CD4-positive, alpha-beta T cell treated with Interleukin-10 for 1 hour (primary cell): Measurements from ENCODE around the gene ESCO1.
"Not testable (repeated sequence)": the region's sequence is repeated elsewhere in the genome, so short reads cannot be mapped to it uniquely, and the experiment has no call there.

Source experiments
- DNase-seq: peaks from one replicate; pipeline ENCODE4 v3.0.0-alpha.2; 2020

The ESCO1 gene, protein sequence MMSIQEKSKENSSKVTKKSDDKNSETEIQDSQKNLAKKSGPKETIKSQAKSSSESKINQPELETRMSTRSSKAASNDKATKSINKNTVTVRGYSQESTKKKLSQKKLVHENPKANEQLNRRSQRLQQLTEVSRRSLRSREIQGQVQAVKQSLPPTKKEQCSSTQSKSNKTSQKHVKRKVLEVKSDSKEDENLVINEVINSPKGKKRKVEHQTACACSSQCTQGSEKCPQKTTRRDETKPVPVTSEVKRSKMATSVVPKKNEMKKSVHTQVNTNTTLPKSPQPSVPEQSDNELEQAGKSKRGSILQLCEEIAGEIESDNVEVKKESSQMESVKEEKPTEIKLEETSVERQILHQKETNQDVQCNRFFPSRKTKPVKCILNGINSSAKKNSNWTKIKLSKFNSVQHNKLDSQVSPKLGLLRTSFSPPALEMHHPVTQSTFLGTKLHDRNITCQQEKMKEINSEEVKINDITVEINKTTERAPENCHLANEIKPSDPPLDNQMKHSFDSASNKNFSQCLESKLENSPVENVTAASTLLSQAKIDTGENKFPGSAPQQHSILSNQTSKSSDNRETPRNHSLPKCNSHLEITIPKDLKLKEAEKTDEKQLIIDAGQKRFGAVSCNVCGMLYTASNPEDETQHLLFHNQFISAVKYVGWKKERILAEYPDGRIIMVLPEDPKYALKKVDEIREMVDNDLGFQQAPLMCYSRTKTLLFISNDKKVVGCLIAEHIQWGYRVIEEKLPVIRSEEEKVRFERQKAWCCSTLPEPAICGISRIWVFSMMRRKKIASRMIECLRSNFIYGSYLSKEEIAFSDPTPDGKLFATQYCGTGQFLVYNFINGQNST

DNA sequence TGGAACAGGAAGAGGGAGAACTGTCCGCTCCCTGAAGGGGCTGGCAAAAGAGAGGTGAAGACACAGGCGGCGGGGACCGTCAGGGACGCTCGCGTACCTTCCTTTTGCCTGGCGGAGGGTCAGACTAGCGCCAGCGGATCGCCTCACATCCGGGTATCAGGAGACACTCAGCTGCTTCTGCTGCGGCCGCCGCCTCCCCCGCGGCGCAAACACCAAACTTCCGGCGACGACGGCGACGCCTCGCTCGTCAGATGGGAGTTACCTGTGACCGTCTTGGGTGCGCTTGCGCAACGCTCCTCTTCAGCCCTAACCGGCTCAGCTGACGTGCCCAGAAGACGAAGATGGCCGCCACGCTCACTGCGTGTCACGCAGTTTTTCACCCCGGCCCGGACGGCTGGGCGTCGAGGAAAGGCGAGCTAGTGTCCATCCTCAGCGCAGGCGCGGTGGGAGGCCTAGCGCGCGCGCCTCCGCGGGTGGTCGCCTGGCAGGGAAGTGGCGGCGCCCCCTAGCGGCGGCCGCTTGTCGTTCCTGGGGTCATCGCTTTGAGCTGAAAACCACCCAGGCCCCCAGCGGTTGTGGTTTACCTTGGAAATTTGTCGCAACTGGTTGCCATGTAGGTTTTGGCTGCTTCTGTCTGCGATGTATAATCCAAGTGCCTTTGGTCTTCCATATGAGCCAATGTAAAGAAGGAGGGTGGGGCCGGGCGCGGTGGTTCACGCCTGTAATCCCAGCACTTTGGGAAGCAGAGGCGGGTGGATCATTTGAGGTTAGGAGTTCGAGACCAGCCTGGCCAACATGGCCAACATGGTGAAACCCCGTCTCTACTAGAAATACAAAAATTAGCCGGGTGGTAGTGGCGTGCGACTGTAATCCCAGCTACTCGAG is at the start of gene ESCO1:
TSS of gene ESCO1 (minus strand) at position 179 of the 885 bp plus-strand sequence. CDS start 25,861 bp downstream, outside the sequence.
- peak; percentile 96 for DNase-seq

DNA sequence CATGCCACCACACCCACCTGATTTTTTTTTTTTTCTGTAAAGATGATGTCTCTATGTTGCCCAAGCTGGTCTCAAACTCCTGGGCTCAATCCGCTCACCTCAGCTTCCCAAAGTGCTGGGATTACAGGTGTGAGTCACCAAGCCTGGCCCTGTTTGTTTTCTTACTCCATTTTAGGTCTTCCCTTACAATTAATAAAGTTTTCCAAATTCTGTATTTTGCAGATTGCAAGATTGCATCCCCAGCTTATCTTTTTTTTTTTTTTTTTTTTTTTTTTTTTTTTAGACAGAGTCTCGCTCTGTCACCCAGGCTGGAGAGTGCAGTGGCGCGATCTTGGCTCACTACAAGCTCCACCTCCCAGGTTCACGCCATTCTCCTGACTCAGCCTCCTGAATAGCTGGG is 39.9 kb upstream of the ESCO1 start:
- not testable (repeated sequence) for DNase-seq

DNA sequence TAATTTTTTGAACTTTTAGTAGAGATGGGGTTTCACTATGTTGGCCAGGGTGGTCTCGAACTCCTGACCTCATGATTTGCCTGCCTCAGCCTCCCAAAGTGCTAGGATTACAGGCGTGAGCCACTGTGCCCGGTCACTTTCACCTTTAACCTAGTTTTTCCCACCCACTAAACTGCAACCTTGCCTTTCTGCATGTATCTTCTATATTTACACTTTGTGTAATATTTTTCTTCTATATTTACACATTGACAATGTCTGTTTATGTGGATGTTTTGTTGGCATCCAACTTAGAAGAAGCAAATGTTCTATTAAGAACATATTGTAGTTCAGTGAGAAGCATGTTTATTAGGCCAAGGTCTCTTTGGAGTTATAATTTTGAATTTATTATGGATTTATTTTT is 38.3 kb upstream of the ESCO1 start:
- DNase-seq = no peak

DNA sequence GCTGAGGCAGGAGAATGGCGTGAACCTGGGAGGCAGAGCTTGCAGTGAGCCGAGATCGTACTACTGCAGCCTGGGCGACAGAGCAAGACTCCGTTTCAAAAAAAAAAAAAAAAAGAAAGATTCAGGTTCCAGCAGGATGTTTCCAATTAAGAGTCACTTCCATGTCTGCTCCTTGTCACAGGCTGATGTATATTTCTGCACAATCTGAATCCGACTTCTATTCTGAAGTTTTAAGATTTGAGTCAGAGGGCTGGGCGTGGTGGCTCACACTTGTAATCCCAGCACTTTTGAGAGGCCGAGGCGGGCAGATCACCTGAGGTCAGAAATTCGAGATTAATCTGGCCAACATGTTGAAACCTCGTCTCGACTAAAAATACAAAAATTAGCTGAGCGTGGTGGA is 36.3 kb upstream of the ESCO1 start:
- no peak for DNase-seq

DNA sequence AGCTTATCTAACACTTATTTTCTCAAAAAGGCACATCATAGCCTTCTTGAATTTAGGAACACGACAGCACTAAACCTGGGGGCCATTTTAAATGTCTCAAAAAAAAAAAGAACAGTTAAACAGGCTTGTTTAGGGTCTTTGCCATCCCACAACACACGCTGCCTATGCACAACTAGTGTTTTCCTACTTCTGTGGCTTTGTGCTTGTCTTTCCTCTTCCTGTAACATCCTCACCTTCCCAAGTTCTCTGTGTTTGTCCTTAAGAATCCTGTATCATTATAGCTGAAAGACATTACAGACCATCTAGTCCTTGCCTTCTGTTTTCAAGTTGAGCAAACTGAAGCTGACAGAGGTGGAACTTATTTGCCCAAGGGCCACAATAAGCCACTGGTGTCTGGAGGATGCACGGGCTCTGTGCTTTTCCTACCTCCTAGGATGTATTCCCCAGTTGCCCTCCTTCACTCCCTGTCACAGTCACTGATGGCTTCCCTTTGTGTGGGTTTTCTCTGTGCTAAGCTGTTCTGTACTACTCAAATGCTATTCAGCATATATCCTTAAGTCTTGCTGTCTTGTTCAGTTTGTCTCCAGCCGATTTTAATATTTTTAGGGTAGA is 34.2 kb upstream of the ESCO1 start:
- DNase-seq = no peak

DNA sequence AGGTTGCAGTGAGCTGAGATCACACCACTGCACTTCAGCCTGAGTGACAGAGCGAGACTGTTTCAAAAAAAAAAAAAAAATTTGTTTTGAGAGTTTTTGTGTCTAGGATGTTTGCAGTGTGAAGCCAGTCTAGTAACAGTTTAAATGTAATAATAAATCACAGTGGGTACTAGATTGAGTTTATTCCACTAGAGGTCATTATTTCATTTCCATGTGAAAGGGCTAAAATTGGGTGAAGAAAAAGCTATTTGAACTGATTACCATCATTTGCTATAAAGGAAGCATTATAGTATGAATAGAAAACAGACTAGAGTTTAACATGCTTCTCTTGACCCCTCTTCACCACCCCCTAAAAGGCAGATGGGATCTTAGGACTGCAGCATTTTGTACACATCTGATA is 31.9 kb upstream of the ESCO1 start:
- DNase-seq = no peak

DNA sequence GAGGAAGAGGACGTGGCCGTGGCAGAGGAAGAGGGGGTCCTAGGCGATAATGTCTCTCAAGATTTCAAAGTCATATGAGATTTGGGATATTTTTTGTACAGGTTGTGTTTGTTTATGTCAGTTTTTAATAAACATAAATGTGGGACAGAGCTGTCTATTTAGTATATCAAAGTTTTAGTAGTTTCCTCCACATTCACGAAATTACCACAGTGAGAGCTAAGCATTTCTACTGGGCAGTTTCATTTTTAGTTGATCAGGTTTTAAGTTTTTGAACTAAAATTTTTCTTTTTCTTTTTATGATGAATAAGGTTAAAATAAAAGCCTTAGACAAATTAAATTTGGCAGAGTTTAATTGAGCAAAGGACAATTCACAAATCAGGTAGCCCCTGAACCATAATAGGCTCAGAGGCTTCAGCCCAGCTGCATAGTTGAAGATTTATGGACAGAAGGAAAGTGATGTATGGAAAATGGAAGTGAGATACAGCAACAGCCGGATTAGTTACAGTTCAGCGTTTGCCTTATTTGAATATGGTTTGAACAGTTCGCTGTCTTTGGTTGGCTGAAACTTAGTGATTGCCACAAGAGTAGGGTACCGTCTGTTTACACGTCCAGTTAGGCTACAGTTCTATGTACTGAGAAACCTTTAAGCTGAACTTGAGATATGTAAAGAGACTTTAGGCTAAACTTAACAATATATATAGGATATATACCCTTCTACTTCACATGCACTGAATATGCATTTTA is 28.8 kb upstream of the ESCO1 start:
- DNase-seq = no peak

DNA sequence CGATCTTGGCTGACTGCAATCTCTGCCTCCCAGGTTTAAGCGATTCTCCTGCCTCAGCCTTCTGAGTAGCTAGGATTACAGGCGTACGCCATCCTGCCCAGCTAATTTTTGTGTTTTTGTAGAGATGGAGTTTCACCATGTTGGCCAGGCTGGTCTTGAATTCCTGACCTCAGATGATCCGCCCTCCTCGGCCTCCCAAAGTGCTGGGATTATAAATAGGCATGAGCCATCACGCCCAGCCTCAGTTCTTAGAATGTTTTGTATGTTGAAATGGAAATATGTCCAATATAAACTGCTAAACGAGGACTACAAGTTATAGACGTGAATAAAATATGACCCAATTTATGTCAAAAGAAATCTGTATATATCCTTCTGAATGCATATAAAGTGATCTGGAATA is 21.1 kb upstream of the ESCO1 start:
- not testable (repeated sequence) for DNase-seq

DNA sequence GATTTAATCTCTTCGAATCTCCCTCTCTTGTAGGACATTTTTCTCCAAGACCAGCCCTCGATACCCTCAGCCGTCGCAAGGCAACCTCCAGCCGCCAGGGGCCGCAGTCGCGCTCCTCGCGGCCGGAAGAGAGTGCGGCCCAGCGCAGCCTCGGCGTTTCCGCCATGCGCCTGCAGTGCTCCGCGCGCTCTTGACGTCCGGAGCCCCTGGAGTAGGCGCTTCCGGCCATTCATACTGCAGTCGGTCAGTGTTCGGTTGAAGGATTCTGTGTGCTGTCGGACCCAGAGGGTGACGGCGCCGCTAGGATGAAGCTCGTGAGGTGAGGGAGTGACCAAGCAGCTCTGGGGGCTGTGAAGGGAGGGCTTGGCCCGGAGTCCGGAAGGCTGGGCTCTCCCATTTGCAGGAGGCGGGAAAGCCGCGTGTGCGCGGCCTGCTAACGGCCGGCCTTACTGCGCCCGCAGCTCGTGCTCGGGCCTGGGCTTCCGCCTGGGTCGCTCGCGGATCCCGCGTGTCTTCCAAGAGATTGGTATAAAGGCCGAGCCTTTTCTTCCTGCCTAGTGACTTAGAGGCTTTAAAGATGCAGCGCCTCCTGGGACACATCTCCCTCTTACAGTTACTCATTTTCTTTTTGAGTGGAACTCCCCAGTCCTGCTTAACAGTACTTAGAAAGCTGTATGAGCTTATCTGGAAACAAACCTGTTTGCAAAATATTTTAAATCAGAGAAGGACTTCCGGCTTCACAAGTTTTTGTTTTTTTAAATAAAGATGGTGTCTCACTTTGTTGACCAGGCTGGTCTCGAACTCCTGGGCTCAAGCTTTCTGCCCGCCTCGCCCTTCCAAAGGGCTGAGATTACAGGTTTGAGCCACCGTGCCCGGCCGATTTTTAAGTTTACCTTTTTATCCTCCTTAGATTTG is 11.9 kb upstream of the ESCO1 start, which contains the start of gene SNRPD1:
TSS of gene SNRPD1 (plus strand) at position 190 of the 915 bp plus-strand sequence. CDS start at position 306, 116 bp downstream.
- DNase-seq = peak; percentile 91

DNA sequence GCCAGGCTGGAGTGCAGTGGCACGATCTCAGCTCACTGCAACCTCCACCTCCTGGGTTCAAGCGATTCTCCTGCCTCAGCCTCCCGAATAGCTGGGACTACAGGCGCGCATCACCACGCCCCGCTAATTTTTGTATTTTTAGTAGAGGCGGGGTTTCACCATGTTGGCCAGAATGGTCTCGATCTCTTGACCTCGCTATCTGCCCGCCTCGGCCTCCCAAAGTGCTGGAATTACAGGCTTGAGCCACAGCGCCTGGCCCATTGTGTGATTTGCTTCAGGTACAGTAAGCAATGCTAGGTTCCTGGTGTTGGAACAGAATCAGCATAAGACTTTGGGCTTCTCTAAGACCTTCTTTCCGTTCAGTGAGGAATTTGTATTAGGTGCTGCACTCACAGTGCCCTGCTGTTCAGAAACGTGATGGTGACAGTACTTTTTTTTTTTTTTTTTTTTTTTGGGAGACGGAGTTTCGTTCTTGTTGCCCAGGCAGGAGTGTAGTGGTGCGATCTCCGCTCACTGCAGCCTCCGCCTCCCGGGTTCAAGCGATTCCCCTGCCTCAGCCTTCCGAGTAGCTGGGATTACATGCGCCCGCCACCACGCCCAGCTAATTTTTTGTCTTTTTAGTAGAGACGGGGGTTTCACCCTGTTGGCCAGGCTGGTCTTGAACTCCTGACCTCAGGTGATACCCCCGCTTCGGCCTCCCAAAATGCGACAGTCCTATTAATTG is 11.1 kb upstream of the ESCO1 start:
- DNase-seq = not testable (repeated sequence)

DNA sequence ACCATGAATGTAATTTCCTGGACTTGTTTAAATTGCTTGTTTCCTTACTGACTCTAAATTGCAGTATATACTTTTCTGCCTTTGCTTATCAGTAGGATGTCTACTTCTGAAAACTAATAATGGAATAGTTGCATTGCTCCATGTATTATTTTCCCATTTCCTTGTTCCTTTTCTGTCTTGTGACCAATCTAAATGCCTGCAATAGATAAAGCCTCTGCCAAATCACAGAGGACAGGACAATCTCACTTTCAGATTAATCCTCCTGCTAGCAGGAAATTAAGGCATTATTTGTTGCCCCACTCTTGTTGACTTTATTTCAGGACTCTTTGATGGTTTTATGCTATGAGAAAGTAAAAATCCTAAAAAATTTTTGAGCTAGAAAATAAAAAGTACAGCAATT is 4.7 kb upstream of the ESCO1 start:
- DNase-seq = no peak

DNA sequence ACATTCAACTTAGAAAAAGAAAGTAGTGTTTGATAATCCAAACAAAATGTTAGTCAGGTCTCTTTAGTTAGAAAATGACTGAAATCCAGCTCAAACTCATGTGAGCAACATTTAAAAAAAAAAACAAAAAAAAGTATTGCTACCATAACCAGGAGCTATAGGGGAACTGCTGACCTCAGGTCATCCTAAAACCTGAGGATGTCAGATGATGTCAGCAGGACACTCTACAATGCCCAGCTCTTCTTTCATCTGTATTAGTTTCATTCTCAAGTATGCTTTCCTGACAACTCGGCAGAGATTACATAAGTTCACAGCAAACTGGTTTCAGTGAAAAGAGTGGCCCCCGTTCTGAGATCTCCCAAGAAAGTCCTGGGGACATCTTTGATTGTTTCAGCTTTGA is 4.2 kb upstream of the ESCO1 start:
- no peak for DNase-seq

DNA sequence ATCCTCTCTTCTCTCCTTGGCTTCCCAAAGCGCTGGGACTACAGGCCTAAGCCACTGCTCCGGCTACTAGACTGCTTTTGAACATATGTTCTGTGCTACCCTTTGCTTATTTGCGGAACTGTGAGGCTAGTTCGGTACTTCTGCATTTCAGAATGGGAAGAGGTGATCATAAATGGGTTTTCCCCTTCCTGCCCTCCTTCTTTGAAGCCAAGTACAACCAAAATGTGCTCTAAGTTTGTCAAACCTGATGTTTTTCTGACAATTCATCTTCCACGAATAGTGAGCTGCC is 1.7 kb upstream of the ESCO1 start:
- DNase-seq = peak; percentile 19

DNA sequence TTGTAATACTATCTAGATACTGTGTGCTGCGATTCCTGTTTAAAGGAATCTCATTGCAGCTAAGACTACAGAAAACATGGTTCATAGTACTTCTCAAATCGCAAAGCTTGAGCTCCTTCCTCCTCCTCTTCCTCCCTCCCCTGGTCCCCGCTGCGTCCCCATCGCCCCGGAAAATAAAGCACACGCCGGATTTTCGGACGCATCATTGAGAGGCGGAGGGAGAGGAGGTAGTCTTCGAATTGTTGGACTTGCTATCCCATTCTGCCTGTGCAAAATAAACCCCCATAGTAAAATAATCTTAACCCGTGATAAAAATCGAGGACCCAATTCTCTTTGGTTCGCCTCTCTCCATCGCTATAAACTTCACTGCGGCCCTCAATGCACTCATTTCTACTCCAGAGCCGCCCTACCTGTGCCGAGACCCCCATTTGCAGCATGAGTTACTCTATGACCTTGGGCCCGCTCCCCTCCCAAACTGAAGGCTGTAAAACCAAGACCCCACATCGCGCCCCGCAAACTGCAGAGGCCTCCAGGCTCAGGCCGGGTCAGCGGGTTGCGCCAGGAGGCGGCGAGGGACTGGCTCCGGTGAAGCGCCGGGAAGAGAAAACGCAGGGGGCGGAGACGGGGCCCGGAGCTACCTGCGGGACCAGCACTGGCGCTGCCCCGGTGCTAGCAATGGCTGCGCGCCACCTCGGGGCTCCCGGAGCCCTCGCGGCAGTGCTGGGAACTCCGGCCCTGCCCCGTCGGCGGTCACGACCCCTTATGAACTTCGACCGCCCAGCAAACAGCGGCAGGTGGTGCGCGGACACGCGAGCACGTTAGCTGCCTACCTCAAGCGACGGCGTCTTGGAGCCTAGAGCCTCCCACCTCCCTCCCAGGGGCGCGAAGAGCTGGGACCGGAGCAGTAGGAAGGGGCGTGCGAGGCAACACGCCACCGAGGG is 649 bp downstream of the ESCO1 start:
- DNase-seq = peak; percentile 25

DNA sequence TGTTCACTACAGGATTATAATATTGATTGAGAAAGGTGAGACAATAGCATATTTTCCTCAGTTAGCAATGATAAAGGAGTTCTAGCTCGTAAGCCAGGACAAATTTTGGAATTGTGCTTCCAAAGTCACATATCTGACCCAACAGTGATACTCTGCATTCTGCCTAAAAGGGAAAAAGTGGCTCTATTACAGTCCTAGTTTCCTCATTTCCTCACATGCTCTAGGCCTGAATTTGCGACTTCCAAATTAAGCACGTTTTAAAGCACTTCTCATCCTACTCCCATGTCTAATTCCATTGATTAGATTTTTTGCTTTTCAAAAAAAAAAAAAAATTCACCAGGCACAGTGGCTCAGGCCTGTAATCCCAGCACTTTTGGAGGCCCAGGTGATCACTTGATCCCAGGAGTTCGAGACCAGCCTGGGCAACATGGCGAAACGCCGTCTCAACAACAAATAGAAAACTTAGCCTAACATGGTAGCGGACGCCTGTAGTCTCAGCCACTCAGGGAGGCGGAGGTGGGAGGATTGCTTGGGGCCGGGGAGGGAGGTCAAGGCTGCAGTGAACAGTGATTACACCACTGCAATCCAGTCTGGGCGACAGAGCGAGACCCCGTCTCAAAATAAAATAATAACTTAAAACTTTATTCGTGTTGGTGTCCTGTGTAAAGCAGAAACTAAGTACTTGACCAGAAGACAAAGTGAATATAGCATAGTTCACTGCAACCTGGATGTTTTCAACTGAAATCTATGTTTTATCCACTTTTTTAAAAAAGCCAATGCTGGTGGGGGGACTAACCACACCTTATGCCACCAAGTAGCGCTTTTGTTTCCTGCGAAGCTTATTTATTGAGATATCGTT is 1.5 kb downstream of the ESCO1 start:
- DNase-seq = no peak

DNA sequence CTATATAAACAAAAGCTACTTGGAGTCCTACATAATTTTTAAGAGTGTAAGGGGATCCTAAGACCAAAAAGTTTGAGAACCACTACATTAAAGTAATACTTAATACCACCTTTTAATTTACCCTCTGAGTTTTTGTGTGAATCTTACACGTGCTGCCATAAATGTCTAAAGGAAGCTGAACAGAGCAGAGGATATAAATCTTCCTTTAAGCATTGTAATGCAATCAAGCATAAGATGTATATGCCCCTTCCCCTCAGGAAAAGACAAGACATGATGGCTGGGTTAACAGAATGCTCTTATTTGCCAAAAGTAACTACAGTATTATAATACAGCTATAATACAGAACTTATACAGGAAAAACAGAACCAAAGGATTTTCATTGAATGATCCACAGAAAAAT is 2.9 kb downstream of the ESCO1 start:
- no peak for DNase-seq

DNA sequence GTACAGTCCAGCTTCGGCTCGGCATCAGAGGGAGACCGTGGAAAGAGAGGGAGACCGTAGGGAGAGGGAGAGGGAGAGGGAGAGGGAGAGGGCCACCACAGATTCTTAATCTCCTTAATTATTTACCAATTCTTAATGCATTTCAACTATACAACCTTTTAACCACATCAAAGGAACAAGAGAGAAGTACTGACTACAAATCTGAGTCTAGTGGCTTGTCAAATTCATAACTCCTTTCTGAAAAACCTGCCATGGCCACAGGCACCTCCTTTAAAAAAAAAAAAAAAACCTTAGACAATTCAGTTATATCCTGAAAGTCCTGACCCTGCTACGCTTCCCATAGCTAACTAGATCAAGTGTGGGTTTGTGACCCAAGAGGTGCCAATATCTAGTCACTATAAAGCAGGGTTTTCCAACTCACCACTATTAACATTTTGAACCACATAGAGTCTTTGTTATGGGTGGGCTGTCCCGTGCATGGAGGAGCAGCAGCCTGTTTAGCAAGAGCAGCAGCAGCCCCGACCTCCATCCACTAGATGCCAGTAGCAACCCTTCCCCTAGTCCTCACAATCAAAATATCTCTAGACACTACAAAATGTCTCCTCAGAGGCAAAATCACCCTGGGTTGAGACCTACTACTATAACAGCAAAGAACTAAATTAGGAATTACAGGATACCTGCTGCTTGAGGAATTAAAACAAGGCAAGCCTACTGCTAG is 6.8 kb downstream of the ESCO1 start:
- DNase-seq = peak; percentile 16
